COLO668 (cell line): ENCODE results near the gene LMBR1L.
"Not testable (repeated sequence)": the region's sequence is repeated elsewhere in the genome, so short reads cannot be mapped to it uniquely, and the experiment has no call there.

ENCODE experiments used
- DNase-seq: peaks from one replicate; lab custom pipeline; 2025; ENCODE audit not compliant: unreplicated experiment; lab: John Stamatoyannopoulos, UW

The LMBR1L gene

GRCh38 chr12:49088932-49089330, 21.7 kb downstream of the LMBR1L start:
- no peak for DNase-seq

- DNase-seq = peak; percentile 51
Observed at GRCh38 chr12:49088150-49088931, 22.3 kb downstream of the LMBR1L start.

- no peak for DNase-seq
Observed at GRCh38 chr12:49086116-49086515, 24.5 kb downstream of the LMBR1L start.

- no peak for DNase-seq
Observed at GRCh38 chr12:49084438-49084837, 26.2 kb downstream of the LMBR1L start.

- DNase-seq = no peak
Observed at GRCh38 chr12:49079793-49080192, 30.9 kb downstream of the LMBR1L start.

- no peak for DNase-seq
Observed at GRCh38 chr12:49070971-49071370, 39.7 kb downstream of the LMBR1L start.

GRCh38 chr12:49069507-49070346, 40.9 kb downstream of the LMBR1L start, which contains the start of gene RHEBL1:
Gene RHEBL1 (minus strand): TSS chr12:49069979. CDS start chr12:49069785, 194 bp downstream.
- peak; percentile 96 for DNase-seq

GRCh38 chr12:49068879-49069506, 41.7 kb downstream of the LMBR1L start:
- peak; percentile 25 for DNase-seq

GRCh38 chr12:49066120-49066519, 44.5 kb downstream of the LMBR1L start:
- DNase-seq = no peak

- DNase-seq = no peak
Observed at GRCh38 chr12:49064767-49065152, 45.9 kb downstream of the LMBR1L start.

- DNase-seq = not testable (repeated sequence)
Observed at GRCh38 chr12:49061916-49062315, 48.7 kb downstream of the LMBR1L start.

GRCh38 chr12:49061157-49061650, 49.4 kb downstream of the LMBR1L start:
- no peak for DNase-seq

GRCh38 chr12:49060237-49061156, 50.1 kb downstream of the LMBR1L start, which contains the start of gene KMT2D:
Gene KMT2D (minus strand): TSS chr12:49060794. CDS start chr12:49055324, 5,470 bp downstream.
- peak; percentile 92 for DNase-seq

- peak; percentile 42 for DNase-seq
Observed at GRCh38 chr12:49059299-49060171, 51.1 kb downstream of the LMBR1L start.

GRCh38 chr12:49059045-49059298, 51.7 kb downstream of the LMBR1L start:
- no peak for DNase-seq

GRCh38 chr12:49058366-49059044, 52.1 kb downstream of the LMBR1L start:
- DNase-seq = no peak

GRCh38 chr12:49057888-49058287, 52.8 kb downstream of the LMBR1L start:
- DNase-seq = no peak

- DNase-seq = peak; percentile 14
Observed at GRCh38 chr12:49055978-49056754, 54.5 kb downstream of the LMBR1L start.
